HepG2 (cell line): ENCODE results near the gene PFKFB4. TPM values are rescaled to one million over a fixed set of nuclear protein-coding genes. Genes with fewer than 3 reads are reported as not detected.

Experiments
- ATAC-seq: fragments of 200-7000 bp; cut with Tn5 transposase; 3 replicates; pipeline ENCODE4 v1.9.1; 2020; ENCODE audit warnings: mild to moderate bottlenecking, moderate library complexity
- BruUV-seq: library from RNA; stranded (reverse); fragments of 400-500 nt; replicated peaks from 2 replicates; lab custom pipeline; 2021; lab: Mats Ljungman, UMichigan
- CTCF ChIA-PET: fragments of 300-600 bp; formaldehyde crosslinking; extraction: SDS; loops from one replicate; lab custom pipeline; 2021; ENCODE audit warnings: low total read pairs, inconsistent platforms, low intra/inter-chr PET ratio; lab: Yijun Ruan, JAX
- POLR2A ChIA-PET: fragments of 350-600 bp; sonication (Branson Sonifier 250); formaldehyde crosslinking; loops from one replicate; lab custom pipeline; 2020; ENCODE audit warnings: antibody characterized with exemption, inconsistent platforms; lab: Yijun Ruan, JAX
- DNase-seq: peaks from one replicate; pipeline ENCODE4 v3.0.0-alpha.2; 2015; ENCODE audit warnings: low spot score
- FAIRE-seq: peaks from 3 replicates; lab custom pipeline; 2011; peaks lifted over from hg19 to GRCh38; lab: Jason Lieb, UNC
- H2AFZ ChIP-seq: one replicate; pipeline ENCODE4 v1.6.1; 2011; ENCODE audit warnings: low read length, inconsistent platforms
- H3K27ac ChIP-seq: fragments of 300-600 bp; 3 replicates; pipeline ENCODE4 v1.8.0; 2011; ENCODE audit warnings: mixed run types, mild to moderate bottlenecking, mixed read lengths, low read length, inconsistent platforms; ENCODE audit not compliant: insufficient read depth; ENCODE audit errors: extremely low read length
- H3K27me3 ChIP-seq, 2 experiments: fragments of 200-600 bp in 1 of 2; 2 replicates in 1 of 2; 3 replicates in 1 of 2; pipeline versions ENCODE4 v1.6.0 to v1.8.0; 2011; ENCODE audit warnings: low read length in 2 of 2, mild to moderate bottlenecking in 2 of 2, moderate library complexity in 2 of 2, inconsistent platforms in 1 of 2; ENCODE audit not compliant: insufficient read depth in 2 of 2, control insufficient read depth in 1 of 2
- H3K36me3 ChIP-seq, 2 experiments: fragments of 200-600 bp in 1 of 2; replicated peaks in 1 of 2; 2 replicates in 1 of 2; 3 replicates in 1 of 2; pipeline versions ENCODE4 v1.5.1 to v1.8.0; 2011; ENCODE audit warnings: low read length in 2 of 2, inconsistent platforms in 1 of 2; ENCODE audit not compliant: insufficient read depth in 2 of 2, control insufficient read depth in 1 of 2
- H3K4me1 ChIP-seq: 2 replicates; pipeline ENCODE4 v1.5.1; 2012; ENCODE audit warnings: low read length, inconsistent platforms; ENCODE audit not compliant: insufficient read depth
- H3K4me2 ChIP-seq: 2 replicates; pipeline ENCODE4 v1.6.0; 2011; ENCODE audit warnings: low read depth, low read length, inconsistent platforms
- H3K4me3 ChIP-seq, 3 experiments: fragments of 200-600 bp in 1 of 3; sonication (generic), shearing (Covaris generic) in 1 of 3; replicated peaks in 1 of 3; 2 replicates each; pipeline ENCODE4 v1.5.1; 2011 to 2016; ENCODE audit warnings: low read length in 3 of 3, inconsistent platforms in 2 of 3, low read depth in 2 of 3, mild to moderate bottlenecking in 2 of 3, control low read depth in 1 of 3, mixed read lengths in 1 of 3; ENCODE audit not compliant: insufficient read depth in 1 of 3
- H3K79me2 ChIP-seq: one replicate; pipeline ENCODE4 v1.6.1; 2011; ENCODE audit warnings: low read length, inconsistent platforms; ENCODE audit not compliant: insufficient read depth
- H3K9ac ChIP-seq: 2 replicates; pipeline ENCODE4 v1.6.0; 2011; ENCODE audit warnings: mild to moderate bottlenecking, low read depth, low read length, inconsistent platforms; ENCODE audit not compliant: insufficient read depth
- H3K9me3 ChIP-seq: 2 replicates; pipeline ENCODE4 v1.5.1; 2012; ENCODE audit warnings: mild to moderate bottlenecking, low read length
- H4K20me1 ChIP-seq: 2 replicates; pipeline ENCODE4 v1.6.0; 2011; ENCODE audit warnings: inconsistent platforms, mild to moderate bottlenecking, low read length, moderate library complexity; ENCODE audit not compliant: insufficient read depth
- CHCHD3 ChIP-seq: sonication (generic); formaldehyde crosslinking; IDR thresholded peaks from 2 replicates; pipeline ENCODE4 v1.8.0; 2022; ENCODE audit warnings: mild to moderate bottlenecking, missing genetic modification reagents, moderate library complexity
- GMEB2 ChIP-seq: IDR thresholded peaks from 2 replicates; pipeline ENCODE4 v1.6.1; 2016; ENCODE audit warnings: missing biosample characterization, missing genetic modification reagents, low read depth
- HDAC1 ChIP-seq: sonication (generic); formaldehyde crosslinking; IDR thresholded peaks from 2 replicates; pipeline ENCODE4 v1.5.1; 2020; ENCODE audit warnings: mild to moderate bottlenecking, missing genetic modification reagents
- HOXD1 ChIP-seq: sonication (generic); formaldehyde crosslinking; IDR thresholded peaks from 2 replicates; pipeline ENCODE4 v1.5.0; 2020; ENCODE audit warnings: missing genetic modification reagents
- MAFF ChIP-seq: IDR thresholded peaks from 2 replicates; pipeline ENCODE4 v1.6.1; 2011; ENCODE audit warnings: low read depth, low read length, improper control_type of control experiment
- SOX13 ChIP-seq, 3 experiments: fragments of 450-650 bp in 1 of 3; sonication (generic) in 1 of 3; formaldehyde crosslinking in 1 of 3; IDR thresholded peaks in 2 of 3; conservative IDR thresholded peaks in 1 of 3; 2 replicates each; pipeline versions ENCODE4 v1.5.0 to v1.6.1; 2016 to 2020; ENCODE audit warnings: antibody characterized with exemption in 1 of 3, mild to moderate bottlenecking in 1 of 3, missing compliant biosample characterization in 1 of 3, missing genetic modification reagents in 1 of 3, moderate library complexity in 1 of 3
- UBTF ChIP-seq: sonication (generic); formaldehyde crosslinking; IDR thresholded peaks from 2 replicates; pipeline ENCODE4 v1.4.0; 2020; ENCODE audit warnings: mild to moderate bottlenecking, missing genetic modification reagents
- ZNF251 ChIP-seq: sonication (generic); formaldehyde crosslinking; IDR thresholded peaks from 2 replicates; pipeline ENCODE4 v1.9.0; 2021; ENCODE audit warnings: mild to moderate bottlenecking, missing genetic modification reagents
- ZNF382 ChIP-seq: sonication (generic); formaldehyde crosslinking; IDR thresholded peaks from 2 replicates; pipeline ENCODE4 v1.5.0; 2020; ENCODE audit warnings: missing genetic modification reagents, mild to moderate bottlenecking, borderline replicate concordance
- WGBS: methylation state at CpG from one replicate; pipeline ENCODE4 v1.1.6; 2017; ENCODE audit warnings: low lambda C conversion rate; 5-methylcytosine and 5-hydroxymethylcytosine counted together
- in situ Hi-C: cut with HindIII; loops from 2 replicates; pipeline ENCODE4 v1.10.0; 2017; ENCODE audit warnings: low pct_unique_long_range_greater_than_20kb; ENCODE audit not compliant: extremely low pct_ligation_motif_present
- intact Hi-C: fragments of 100-400 bp; cut with micrococcal nuclease; formaldehyde crosslinking; loops from one replicate; pipeline ENCODE4 v1.10.0; 2022; ENCODE audit not compliant: unreplicated experiment
- polyA plus RNA-seq, 8 experiments: library from polyadenylated mRNA; depleted of rRNA in 3 of 8; stranded (reverse) in 7 of 8; unstranded in 1 of 8; fragments of >200 nt; fragmentation: Illumina TruSeq in 4 of 8; extraction: Trizol in 4 of 8; gene quantifications; 2 replicates each; pipeline versions ENCODE4 v1.2.1 to v1.2.3, GENCODE V29; 2011 to 2016; ENCODE audit warnings: low read depth in 4 of 8, missing spikeins in 1 of 8, mixed read lengths in 1 of 8; ENCODE audit not compliant: insufficient read depth in 1 of 8
- total RNA-seq, 5 experiments: library from RNA; depleted of rRNA; stranded (reverse); fragments of >200 nt; fragmentation: Illumina TruSeq; extraction: Trizol; gene quantifications; 2 replicates each; pipeline ENCODE4 v1.2.3, GENCODE V29; 2016; ENCODE audit warnings: low read depth in 1 of 5
- TF ChIP-seq, protein P1 (sequence below): sonication (generic); formaldehyde crosslinking; IDR thresholded peaks from 2 replicates; pipeline ENCODE4 v1.5.0; 2020; ENCODE audit warnings: missing genetic modification reagents, mild to moderate bottlenecking, borderline replicate concordance
- TF ChIP-seq, protein P2 (sequence below): sonication (generic); formaldehyde crosslinking; IDR thresholded peaks from 2 replicates; pipeline ENCODE4 v1.5.0; 2020; ENCODE audit warnings: mild to moderate bottlenecking, missing genetic modification reagents

The PFKFB4 gene
- total and polyA plus RNA-seq, 2 of the 13 experiments (the other 11 are each of a cell fraction or from before 2014, with no cell fraction given), result 7.1 to 103 TPM

GRCh38 chr3:48594417-48595049 is 37.9 kb upstream of the PFKFB4 start (continued):
- TF ChIP-seq ZNF251 (no peak), HDAC1 (CRISPR knock-in tag) (0 out of 2 replicates have a peak, but pooled peaks have one; percentile 19)

DNA sequence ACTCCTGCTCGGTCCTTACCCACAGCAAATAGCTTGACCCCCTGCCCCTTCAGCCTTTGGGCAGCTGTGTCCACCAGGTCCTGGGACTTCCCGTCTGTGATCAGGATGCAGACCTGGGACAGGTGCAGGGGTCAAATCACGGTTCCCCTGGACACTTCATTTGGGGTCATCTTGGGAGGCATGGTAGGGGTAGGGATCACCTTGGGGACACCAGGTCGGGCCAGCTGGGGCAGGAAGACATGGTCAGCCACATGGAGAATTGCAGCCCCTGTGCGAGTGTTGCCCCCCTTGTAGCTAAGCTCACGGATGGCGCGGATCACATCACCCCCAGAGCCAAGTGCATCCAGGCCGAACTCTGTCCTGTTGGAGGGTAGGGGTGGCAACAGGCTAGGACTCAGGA is 36.7 kb upstream of the PFKFB4 start:
- H3K9ac ChIP-seq, result no peak overlapping the region
- DNase-seq, result no peak
- no peak overlapping the region for H3K4me2 ChIP-seq
- H3K79me2 ChIP-seq, result no peaks in the 10 kb centered on the region
- in situ Hi-C loops, result no loop called here
- H3K9me3 ChIP-seq, result no peaks in the 10 kb centered on the region
- intact Hi-C loops, result no loop called here
- no peak overlapping the region for H3K4me3 ChIP-seq
- FAIRE-seq, result no peak
- peaks cover 1 to 7% of the 10 kb centered on the region in 2 experiments; a peak in 2 of 5 replicates for H3K36me3 ChIP-seq
- BruUV-seq, result no TSS peak
- TF ChIP-seq HOXD1 (CRISPR knock-in tag) (no peak), CHCHD3 (CRISPR knock-in tag) (no peak), ZNF382 (CRISPR knock-in tag) (no peak), MAFF (no peak), SOX13 (IDR thresholded peaks at IDR 0.05) (no peak), SOX13 (CRISPR knock-in tag; conservative IDR thresholded peaks at IDR 0.05 in 1 of 2, IDR thresholded peaks at IDR 0.05 in 1 of 2) (no peak), UBTF (CRISPR knock-in tag) (no peak), GMEB2 (CRISPR knock-in tag) (no peak)
- TF ChIP-seq, protein P1, sequence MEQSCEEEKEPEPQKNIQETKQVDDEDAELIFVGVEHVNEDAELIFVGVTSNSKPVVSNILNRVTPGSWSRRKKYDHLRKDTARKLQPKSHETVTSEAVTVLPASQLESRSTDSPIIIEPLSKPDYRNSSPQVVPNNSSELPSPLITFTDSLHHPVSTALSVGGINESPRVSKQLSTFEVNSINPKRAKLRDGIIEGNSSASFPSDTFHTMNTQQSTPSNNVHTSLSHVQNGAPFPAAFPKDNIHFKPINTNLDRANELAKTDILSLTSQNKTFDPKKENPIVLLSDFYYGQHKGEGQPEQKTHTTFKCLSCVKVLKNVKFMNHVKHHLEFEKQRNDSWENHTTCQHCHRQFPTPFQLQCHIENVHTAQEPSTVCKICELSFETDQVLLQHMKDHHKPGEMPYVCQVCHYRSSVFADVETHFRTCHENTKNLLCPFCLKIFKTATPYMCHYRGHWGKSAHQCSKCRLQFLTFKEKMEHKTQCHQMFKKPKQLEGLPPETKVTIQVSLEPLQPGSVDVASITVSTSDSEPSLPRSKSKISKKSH, result no peak
- TF ChIP-seq, protein P2, sequence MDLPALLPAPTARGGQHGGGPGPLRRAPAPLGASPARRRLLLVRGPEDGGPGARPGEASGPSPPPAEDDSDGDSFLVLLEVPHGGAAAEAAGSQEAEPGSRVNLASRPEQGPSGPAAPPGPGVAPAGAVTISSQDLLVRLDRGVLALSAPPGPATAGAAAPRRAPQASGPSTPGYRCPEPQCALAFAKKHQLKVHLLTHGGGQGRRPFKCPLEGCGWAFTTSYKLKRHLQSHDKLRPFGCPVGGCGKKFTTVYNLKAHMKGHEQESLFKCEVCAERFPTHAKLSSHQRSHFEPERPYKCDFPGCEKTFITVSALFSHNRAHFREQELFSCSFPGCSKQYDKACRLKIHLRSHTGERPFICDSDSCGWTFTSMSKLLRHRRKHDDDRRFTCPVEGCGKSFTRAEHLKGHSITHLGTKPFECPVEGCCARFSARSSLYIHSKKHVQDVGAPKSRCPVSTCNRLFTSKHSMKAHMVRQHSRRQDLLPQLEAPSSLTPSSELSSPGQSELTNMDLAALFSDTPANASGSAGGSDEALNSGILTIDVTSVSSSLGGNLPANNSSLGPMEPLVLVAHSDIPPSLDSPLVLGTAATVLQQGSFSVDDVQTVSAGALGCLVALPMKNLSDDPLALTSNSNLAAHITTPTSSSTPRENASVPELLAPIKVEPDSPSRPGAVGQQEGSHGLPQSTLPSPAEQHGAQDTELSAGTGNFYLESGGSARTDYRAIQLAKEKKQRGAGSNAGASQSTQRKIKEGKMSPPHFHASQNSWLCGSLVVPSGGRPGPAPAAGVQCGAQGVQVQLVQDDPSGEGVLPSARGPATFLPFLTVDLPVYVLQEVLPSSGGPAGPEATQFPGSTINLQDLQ (CRISPR knock-in tag), result no peak
- 0 out of 5 replicates have a peak, but pooled peaks cover 0 to 4% of the 10 kb centered on the region in 2 experiments for H3K27me3 ChIP-seq
- 60% methylated on average over 2 of the region's 9 CpGs for WGBS
- peaks cover 45% of the 10 kb centered on the region for H3K4me1 ChIP-seq
- H3K27ac ChIP-seq, result no peak overlapping the region
- ChIA-PET CTCF (no interaction called here), POLR2A (no interaction called here)
- no peak for ATAC-seq
- no peaks in the 10 kb centered on the region for H4K20me1 ChIP-seq
- H2AFZ ChIP-seq, result no peak overlapping the region
